Measurements from ENCODE around the gene UBE2U.
A peak's percentile ranks its signal among the peaks of the same experiment; 100 is the strongest.
"Not testable (repeated sequence)": the region's sequence is repeated elsewhere in the genome, so short reads cannot be mapped to it uniquely, and the experiment has no call there.

Gene UBE2U

DNA sequence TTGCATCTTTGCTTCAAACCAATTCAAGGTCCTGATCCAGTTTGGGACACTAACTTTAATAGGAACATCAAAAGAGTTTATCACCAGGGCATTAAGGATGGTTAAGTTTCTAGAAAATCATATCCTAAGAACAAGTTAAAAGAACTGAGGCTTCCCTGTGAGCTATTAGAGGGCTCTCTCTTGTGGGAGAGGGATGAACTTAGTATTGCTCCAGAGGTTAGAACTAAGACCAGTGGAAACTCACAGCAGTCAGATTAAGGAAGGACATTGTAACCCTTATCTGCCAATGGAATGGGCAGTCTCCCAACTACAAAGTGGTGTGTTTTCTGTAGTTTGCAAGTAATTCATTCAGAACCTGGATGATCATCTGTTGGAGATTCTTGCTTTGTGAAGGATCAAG is 36.8 kb downstream of the UBE2U start:
- DNase-seq (ENCODE audit: low read depth in 2 of 2), result no peak

DNA sequence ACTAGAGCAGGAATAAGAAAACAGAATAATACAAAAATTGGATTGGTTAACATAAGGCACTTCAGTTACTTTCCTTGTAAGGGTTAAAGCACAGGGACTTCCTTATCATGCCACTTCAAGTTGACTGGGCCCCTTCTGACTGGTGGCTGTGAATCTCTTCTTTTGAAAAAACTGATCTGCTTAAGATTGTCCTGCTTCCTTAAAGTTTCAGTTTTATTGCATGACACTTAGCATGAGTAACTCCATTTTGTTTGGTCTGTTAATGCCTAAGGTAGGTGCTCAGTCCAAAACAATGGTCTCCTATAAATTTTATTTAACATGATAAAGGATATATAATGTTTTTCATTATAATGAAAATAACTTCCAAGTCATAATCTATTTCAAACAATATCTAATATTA is 37.6 kb downstream of the UBE2U start:
- no peak for DNase-seq (ENCODE audit: low read depth in 2 of 2)

- no peak for DNase-seq (ENCODE audit: low read depth in 2 of 2)
Observed at GRCh38 chr1:64242895-64243756, 39.7 kb downstream of the UBE2U start.

DNA sequence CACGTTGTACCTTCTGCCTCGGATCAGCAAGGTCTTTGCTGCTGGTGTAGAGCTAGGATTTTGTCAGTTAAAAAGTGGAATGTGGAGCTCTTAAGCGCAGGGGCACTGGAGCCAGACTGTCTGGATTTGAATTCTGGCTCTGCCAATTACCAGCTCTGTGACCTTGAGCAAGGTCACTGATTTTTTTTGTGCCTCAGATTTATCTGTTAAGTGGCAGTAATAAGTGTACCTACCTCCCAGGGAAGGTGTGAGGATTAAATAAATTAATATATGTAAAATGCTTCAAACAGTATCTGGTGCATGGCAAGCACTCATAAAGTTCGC is 40.3 kb downstream of the UBE2U start:
- DNase-seq (ENCODE audit: low read depth in 2 of 2), result no peak

DNA sequence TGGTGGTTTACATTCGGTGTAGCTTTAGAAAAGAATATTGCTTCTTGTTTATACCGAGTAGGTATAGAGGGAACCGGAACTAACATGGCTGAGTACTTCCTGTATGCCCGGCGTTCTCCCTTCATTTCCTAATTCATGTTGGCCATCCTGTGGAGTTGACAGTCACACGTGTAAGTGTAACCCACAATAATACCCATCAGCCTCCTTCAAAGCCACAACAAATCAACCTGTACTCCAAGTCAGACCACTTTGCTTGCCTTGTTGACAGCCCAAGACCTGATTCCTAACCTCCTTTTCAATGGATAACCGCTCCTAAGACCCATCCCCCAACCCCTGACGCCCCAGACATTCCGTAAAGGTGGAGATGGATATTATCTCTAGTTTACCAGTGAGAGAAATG is 42.1 kb downstream of the UBE2U start:
- DNase-seq (ENCODE audit: low read depth in 2 of 2), result no peak

DNA sequence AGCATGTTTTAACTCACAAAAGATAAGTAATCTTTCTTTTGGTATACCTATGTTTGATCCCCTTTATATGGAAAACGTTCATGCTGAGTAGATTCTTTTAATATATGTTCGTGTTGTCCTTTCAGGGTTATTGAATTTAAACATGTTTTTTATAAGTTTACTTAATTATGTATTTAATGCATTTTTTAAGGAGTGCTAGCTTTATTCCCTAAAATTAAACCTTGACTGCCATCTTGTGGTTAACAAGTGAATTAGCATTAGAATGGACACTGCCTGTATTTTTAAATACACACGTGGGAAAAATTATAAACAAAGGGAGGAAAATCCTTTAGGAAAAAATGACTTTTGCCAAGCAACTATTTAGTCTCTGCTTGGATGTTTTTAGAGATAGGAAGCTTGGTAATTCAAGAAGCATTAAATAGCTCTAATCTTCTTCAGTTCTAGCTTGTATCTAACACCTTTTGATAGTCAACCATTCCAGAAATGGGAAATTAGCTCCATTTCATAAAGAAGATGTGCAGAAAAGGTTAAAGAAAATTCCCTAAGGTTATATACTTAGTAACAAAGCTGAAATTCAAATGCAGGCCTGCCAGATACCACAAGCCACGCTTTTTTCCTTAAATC is 43.0 kb downstream of the UBE2U start:
- DNase-seq (ENCODE audit: low read depth in 2 of 2), result no peak

DNA sequence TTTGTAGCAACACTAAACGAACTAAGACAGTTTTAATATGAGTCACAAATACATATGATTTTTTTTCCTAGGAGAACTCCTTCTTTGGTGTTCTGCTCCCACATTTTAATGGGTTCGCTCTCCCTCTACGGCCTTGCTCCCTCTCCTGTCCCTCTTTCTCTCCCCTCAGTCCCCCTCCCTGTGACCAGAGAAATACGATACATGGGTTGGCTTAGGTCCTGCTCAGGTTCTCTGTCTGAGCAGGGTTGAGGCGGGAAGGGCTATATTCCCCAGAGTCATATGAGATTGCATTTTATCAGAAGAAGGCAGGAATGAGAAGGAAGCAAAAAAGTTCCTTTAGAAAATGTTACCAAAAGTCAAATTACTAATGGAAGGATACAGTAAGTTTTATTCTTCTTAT is 44.6 kb downstream of the UBE2U start:
- no peak for DNase-seq (ENCODE audit: low read depth in 2 of 2)

GRCh38 chr1:64250472-64250871 is 47.0 kb downstream of the UBE2U start:
- not testable (repeated sequence) for DNase-seq (ENCODE audit: low read depth in 2 of 2)

DNA sequence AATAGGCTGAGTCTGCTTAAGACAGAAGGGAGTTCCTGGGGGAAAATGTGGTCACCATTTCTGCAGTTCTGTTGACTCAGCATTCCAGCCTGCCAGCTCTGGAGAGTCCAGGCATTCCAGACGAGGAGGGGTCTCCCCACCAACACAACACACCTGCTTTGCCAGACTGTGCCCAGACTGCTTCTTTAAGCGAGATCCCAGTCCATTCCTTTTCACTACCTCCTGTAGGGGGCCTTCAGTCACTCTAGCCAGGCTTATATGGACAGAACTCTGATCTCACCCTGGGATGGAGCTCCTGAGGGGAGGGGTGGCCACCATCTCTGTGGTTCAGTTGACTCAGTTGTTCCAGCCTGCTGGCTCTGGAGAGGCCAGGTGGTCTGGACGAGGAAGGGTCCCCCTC is 48.5 kb downstream of the UBE2U start:
- no peak for DNase-seq (ENCODE audit: low read depth in 2 of 2)

GRCh38 chr1:64257233-64257632 is 53.8 kb downstream of the UBE2U start:
- not testable (repeated sequence) for DNase-seq (ENCODE audit: low read depth in 2 of 2)

- DNase-seq (ENCODE audit: low read depth in 2 of 2), result not testable (repeated sequence)
Observed at GRCh38 chr1:64258444-64258843, 55.0 kb downstream of the UBE2U start.

DNA sequence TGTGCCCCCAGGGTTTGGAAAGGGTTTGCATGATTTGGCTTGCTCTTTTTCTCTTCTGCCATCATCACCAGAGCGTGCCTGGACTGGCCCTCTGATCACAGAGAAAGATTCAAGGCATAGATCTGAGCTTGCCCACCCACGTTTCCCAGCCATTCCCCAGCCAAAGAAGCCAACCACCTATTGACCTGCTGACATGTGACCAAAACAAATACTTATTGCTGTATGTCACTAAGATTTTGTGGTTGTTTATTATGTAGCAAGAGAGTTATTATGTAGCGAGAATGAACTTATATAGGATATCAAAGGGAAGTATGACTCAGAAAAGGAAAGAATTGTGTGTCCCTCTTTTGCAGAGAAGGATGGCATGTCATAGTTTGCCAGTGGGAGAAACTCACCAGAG is 59.9 kb downstream of the UBE2U start:
- no peak for DNase-seq (ENCODE audit: low read depth in 2 of 2)

GRCh38 chr1:64263856-64264255 is 60.4 kb downstream of the UBE2U start:
- no peak for DNase-seq (ENCODE audit: low read depth in 2 of 2)

DNA sequence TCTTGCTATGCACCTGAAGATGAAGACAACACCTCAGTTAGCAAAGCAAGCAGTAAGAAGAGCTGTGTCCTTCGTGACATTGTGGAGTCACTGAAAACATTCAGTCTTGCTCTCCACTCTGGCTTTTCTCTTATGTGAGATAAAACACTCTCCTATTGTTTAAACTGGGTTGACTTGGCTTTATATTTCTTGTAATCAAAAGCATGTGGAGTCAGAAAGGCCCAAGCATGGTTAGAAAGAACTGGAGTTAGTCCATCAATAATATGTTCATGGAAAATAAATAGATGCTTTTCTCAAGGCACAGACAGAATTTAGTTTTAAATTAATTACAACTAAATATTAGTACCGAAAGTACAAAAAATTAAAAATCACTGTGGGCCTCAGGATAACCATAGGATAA is 61.7 kb downstream of the UBE2U start:
- no peak for DNase-seq (ENCODE audit: low read depth in 2 of 2)

DNA sequence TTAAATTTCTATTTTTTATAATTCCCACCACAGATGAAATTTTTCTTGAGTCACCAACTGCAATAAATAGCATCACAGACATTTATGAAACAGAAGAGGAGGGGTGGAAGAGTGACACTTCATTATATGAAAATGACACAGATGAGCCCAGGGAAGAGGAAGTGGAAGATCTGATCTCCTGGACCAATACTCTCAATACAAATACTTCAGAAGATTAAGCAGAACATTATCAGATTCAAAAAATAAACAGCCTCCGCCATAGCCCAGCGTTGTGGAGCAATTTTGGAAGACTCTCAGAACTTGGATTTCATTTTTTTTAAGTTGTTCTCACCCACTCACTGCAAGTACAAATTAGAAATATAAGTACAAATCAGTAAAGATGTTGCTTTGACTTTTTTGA is 63.6 kb downstream of the UBE2U start:
- no peak for DNase-seq (ENCODE audit: low read depth in 2 of 2)

- DNase-seq (ENCODE audit: low read depth in 2 of 2), result peak; percentile 20 to 43
Observed at GRCh38 chr1:64268653-64269557, 65.5 kb downstream of the UBE2U start.

GRCh38 chr1:64269558-64269884 is 66.1 kb downstream of the UBE2U start:
- no peak for DNase-seq (ENCODE audit: low read depth in 2 of 2)

DNA sequence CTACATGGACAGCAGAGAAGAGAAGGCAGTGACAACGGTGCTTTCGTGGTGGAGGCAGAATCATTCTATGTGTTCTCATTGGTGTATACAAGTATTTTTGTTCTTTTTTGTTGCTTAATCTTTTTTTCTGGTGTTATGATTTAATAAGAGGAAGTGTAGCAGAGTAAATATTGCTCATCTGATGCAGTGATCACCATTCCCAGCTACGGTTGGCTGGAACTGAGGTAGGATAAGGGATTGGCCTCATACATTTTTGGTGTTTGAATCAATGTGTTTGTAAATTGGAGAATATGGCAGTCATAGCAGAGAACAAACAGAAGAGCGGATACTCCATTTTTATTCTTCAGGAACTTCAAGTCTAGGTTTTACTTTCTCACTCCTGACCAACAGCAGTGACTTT is 76.6 kb downstream of the UBE2U start:
- DNase-seq (ENCODE audit: low read depth in 2 of 2), result no peak

DNA sequence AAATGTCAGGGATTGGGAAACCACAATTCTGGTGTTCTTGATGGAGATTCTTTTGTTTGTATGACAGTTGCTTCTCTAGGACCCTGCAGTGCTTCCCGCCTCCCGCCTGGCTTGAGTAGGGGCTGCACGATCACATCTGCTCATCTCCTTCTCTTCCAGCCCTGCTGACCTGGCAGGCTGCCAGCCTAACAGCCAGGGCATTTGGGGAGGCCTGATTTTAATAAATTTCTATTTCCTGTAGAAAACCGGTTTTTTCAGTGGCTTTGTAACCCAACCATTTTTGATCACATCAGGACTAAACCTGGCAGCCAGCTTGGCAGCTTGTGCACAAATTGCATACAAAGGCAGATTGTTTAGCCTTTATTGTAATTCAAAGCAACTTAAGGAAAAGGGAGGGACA is 78.9 kb downstream of the UBE2U start:
- DNase-seq (ENCODE audit: low read depth in 2 of 2), result no peak

- DNase-seq (ENCODE audit: low read depth in 2 of 2), result no peak
Observed at GRCh38 chr1:64287071-64287470, 83.6 kb downstream of the UBE2U start.

DNA sequence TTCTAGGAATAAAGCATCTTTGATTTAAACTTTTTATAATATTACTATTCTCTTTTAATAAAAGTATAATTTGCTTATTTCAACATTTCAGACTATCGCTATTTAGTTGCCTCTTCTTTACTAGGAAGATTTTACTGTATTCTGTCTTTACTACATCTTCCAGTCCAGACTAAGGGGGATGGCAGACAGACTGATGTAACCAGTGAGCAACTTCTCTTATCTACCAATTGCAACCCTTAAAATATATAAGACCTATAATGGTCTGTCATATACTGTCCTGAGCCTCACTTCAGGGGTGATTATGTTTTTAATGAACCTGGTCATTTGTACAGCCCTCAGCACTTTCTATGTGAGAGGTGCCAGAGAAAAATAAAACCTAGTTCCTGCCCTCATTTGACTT is 87.0 kb downstream of the UBE2U start:
- DNase-seq (ENCODE audit: low read depth in 2 of 2), result no peak

DNA sequence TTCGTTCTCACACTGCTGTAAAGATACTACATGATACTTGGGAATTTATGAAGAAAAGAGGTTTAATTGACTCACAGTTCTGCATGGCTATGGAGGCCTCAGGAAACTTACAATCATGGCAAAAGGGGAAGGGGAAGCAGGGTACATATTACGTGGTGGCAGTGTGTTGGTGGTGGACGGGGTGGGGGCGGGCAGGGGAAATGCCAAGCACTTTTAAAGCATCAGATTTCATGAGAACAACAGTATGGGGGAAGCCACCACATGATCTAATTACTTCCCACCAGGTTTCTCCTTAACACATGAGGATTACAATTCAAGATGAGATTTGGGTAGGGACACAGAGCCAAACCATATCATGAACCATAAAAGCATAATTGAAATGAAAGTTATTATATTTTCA is 88.5 kb downstream of the UBE2U start:
- DNase-seq (ENCODE audit: low read depth in 2 of 2), result no peak

DNA sequence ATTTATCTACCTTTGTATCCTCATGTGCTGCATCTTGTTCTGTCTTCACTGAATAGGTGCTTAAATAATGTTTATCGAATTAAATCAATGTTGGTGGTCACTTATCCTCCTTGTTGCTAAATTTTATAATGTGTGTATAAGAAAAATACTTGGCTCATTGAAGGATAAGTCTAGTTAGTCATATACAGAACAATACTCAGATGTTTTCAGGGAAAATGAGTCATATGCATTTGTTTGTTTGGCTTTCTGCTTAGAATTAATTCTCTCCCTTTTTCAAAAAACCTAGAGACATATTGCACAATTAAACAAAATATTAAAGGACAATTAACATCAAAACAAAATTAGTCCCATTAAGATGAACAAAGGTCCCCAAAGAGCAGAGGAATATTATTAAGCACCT is 89.0 kb downstream of the UBE2U start:
- DNase-seq (ENCODE audit: low read depth in 2 of 2), result no peak

Data from stimulated activated CD8-positive, alpha-beta memory T cell treated with anti-CD3 and anti-CD28 coated beads, Interleukin-7, amount 100 ng/mL, for 4 hours (primary cell).